T-helper 9 cell (primary cell): ENCODE results near the gene RINL.
"Not testable (repeated sequence)": the region's sequence is repeated elsewhere in the genome, so short reads cannot be mapped to it uniquely, and the experiment has no call there.

ENCODE experiments used
- DNase-seq: peaks from one replicate; pipeline ENCODE4 v3.0.0-alpha.2; 2020

Gene RINL

GRCh38 chr19:38904581-38905539, 26.8 kb upstream of the RINL start:
- no peak for DNase-seq

GRCh38 chr19:38901683-38902082, 23.6 kb upstream of the RINL start:
- DNase-seq, result no peak

GRCh38 chr19:38900743-38901190, 22.7 kb upstream of the RINL start:
- no peak for DNase-seq

- no peak for DNase-seq
These were observed 22.1 kb upstream of the RINL start for GRCh38 chr19:38900202-38900629.

GRCh38 chr19:38899447-38900201, 21.5 kb upstream of the RINL start, which contains the start of the genes NFKBIB and SIRT2:
Gene NFKBIB (plus strand): TSS chr19:38899969. CDS start chr19:38900033, 64 bp downstream.
Gene SIRT2 (minus strand): TSS chr19:38899618. CDS start chr19:38899521, 97 bp downstream.
- peak; percentile 97 for DNase-seq

GRCh38 chr19:38898788-38899446, 20.8 kb upstream of the RINL start:
- DNase-seq, result no peak

GRCh38 chr19:38894968-38895367, 16.9 kb upstream of the RINL start:
- no peak for DNase-seq

- no peak for DNase-seq
These were observed 15.3 kb upstream of the RINL start for GRCh38 chr19:38893341-38893771.

- DNase-seq, result no peak
These were observed 14.8 kb upstream of the RINL start for GRCh38 chr19:38892841-38893240.

GRCh38 chr19:38891771-38892170, 13.7 kb upstream of the RINL start:
- no peak for DNase-seq

GRCh38 chr19:38890686-38891085, 12.6 kb upstream of the RINL start:
- no peak for DNase-seq

GRCh38 chr19:38889803-38890202, 11.7 kb upstream of the RINL start:
- no peak for DNase-seq

- DNase-seq, result no peak
These were observed 10.8 kb upstream of the RINL start for GRCh38 chr19:38888876-38889275.

GRCh38 chr19:38884691-38885090, 6.6 kb upstream of the RINL start:
- not testable (repeated sequence) for DNase-seq

GRCh38 chr19:38883286-38883685, 5.2 kb upstream of the RINL start:
- DNase-seq, result no peak

GRCh38 chr19:38880882-38881609, 3.0 kb upstream of the RINL start:
- DNase-seq, result no peak

- no peak for DNase-seq
These were observed 2.2 kb upstream of the RINL start for GRCh38 chr19:38880076-38880881.

- DNase-seq, result no peak
These were observed 1.3 kb upstream of the RINL start for GRCh38 chr19:38879400-38879751.

GRCh38 chr19:38878575-38879399, 712 bp upstream of the RINL start:
- no peak for DNase-seq

GRCh38 chr19:38875656-38876395, 2.2 kb downstream of the RINL start:
- no peak for DNase-seq
